NCI-H146 (cell line): ENCODE data around the gene HUS1B.

Experiments used
- DNase-seq: peaks from one replicate; lab custom pipeline; 2025; lab: John Stamatoyannopoulos, UW

Gene HUS1B

GRCh38 chr6:621931-622330 lies 35.0 kb downstream of the HUS1B start:
- no peak for DNase-seq

GRCh38 chr6:620950-621349 lies 36.0 kb downstream of the HUS1B start:
- DNase-seq, result no peak

- no peak for DNase-seq
Observed at GRCh38 chr6:620166-620565, 36.7 kb downstream of the HUS1B start.

DNA sequence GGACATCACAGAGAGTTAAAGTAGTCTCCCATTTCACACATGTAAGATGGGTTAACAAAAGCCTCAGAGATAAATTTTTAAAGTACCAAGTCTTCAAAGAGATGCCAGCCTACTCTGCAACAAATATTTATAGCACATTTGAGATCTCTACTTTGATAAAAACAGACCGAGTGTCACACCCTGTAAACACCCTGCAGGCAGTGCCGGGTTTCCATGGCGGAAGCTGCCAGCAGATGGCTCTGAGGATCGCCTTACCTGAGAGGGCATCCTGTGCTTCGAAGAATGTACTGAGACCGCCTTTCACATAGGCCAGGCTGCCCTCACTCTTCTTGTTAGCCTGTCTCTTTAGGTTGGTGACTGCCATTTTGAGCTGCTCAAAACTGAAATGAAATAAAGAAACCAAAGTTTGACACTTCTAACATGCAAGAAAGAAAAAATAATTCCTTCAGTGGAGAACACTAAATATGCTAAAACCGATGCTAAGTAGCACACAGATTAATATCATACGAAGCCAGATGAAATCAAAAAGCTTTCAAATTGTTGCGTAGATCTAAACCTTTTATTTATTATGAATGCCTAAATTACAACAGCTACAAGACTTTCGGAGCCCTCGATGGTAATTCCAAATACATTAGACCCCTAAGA lies 39.3 kb downstream of the HUS1B start:
- DNase-seq, result peak; percentile 19

- no peak for DNase-seq
Observed at GRCh38 chr6:613981-614380, 42.9 kb downstream of the HUS1B start.

DNA sequence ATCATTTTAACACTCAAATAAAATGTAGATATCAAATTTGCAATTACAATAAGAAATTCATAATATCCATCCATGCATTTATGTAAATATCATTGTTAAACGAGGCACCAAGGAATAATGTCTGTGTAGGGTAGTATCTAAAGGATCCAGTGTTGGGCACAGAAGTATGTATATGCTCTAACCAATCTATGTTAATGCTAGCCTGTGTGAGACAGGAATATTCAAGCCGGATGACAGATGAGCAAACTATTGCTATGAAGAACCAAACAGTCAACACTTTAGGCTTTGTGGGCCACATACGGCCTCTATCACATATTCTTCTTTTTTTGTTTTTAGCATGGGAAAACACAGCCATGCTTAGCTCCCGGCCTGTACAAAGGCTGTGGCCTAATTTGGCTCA lies 45.0 kb downstream of the HUS1B start:
- DNase-seq, result no peak

GRCh38 chr6:610882-611281 lies 46.0 kb downstream of the HUS1B start:
- no peak for DNase-seq

DNA sequence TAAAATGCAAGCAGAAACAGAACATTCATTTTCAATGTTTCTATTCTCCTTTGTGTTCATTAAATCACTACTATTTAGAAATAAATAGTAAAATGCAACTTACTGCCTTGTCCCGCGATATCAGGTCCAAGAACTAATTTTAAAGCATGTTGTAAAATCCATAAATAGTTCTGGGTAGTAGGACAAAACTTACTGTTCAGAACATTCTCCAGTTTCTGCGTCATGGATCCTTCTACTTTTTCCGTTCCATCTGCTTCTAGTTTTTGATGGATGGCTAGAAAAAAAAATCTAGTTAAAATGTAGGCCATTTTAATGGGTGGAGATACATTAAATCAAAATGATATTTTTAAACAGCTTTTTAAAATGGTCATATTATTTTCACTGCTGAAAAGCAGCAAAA lies 47.0 kb downstream of the HUS1B start:
- DNase-seq, result no peak

GRCh38 chr6:606829-607379 lies 50.0 kb downstream of the HUS1B start:
- no peak for DNase-seq
